HG03460 (cell line): ENCODE results near the gene RASD2.

Experiments used
- ATAC-seq: cut with Tn5 transposase; IDR thresholded peaks from one replicate; pipeline ENCODE4 v1.9.1; 2021; ENCODE audit not compliant: unreplicated experiment

The RASD2 gene

GRCh38 chr22:35558719-35559118, 18.1 kb downstream of the RASD2 start:
- ATAC-seq, result no peak

GRCh38 chr22:35559354-35560005, 18.8 kb downstream of the RASD2 start:
- no peak for ATAC-seq

GRCh38 chr22:35560366-35560765, 19.7 kb downstream of the RASD2 start:
- ATAC-seq, result no peak

- ATAC-seq, result no peak
These were observed 20.2 kb downstream of the RASD2 start for GRCh38 chr22:35560824-35561223.

GRCh38 chr22:35561796-35562526, 21.3 kb downstream of the RASD2 start:
- no peak for ATAC-seq

GRCh38 chr22:35563211-35563610, 22.6 kb downstream of the RASD2 start:
- no peak for ATAC-seq

GRCh38 chr22:35564975-35565867, 24.6 kb downstream of the RASD2 start:
- ATAC-seq, result no peak

GRCh38 chr22:35567351-35568141, 26.9 kb downstream of the RASD2 start:
- no peak for ATAC-seq

- ATAC-seq, result no peak
These were observed 28.4 kb downstream of the RASD2 start for GRCh38 chr22:35568751-35569739.

GRCh38 chr22:35569916-35570315, 29.3 kb downstream of the RASD2 start:
- ATAC-seq, result no peak

GRCh38 chr22:35570686-35571194, 30.1 kb downstream of the RASD2 start:
- ATAC-seq, result no peak

- ATAC-seq, result no peak
These were observed 31.9 kb downstream of the RASD2 start for GRCh38 chr22:35572556-35572955.

GRCh38 chr22:35575116-35575748, 34.6 kb downstream of the RASD2 start:
- no peak for ATAC-seq

GRCh38 chr22:35576671-35577070, 36.0 kb downstream of the RASD2 start:
- ATAC-seq, result no peak

- no peak for ATAC-seq
These were observed 37.4 kb downstream of the RASD2 start for GRCh38 chr22:35577799-35578659.

- no peak for ATAC-seq
These were observed 38.4 kb downstream of the RASD2 start for GRCh38 chr22:35578836-35579575.

GRCh38 chr22:35580351-35581022, 39.9 kb downstream of the RASD2 start:
- ATAC-seq, result no peak
